HEK293 (cell line): Measurements from ENCODE around the gene SS18L1.

ENCODE experiments used
- ZNF146 ChIP-seq: fragments of 450-650 bp; formaldehyde crosslinking; IDR thresholded peaks from 2 replicates; pipeline ENCODE4 v1.5.1; 2016; ENCODE audit warnings: missing biosample characterization, missing genetic modification characterization
- ZNF202 ChIP-seq: fragments of 450-650 bp; formaldehyde crosslinking; IDR thresholded peaks from 2 replicates; pipeline ENCODE4 v1.5.1; 2016; ENCODE audit warnings: missing biosample characterization, missing genetic modification characterization, borderline replicate concordance
- ZNF23 ChIP-seq: fragments of 450-650 bp; formaldehyde crosslinking; IDR thresholded peaks from 2 replicates; pipeline ENCODE4 v1.5.1; 2016; ENCODE audit warnings: missing biosample characterization, missing genetic modification characterization, borderline replicate concordance
- ZNF274 ChIP-seq, 2 experiments: fragments of 200-500 bp in 1 of 2; fragments of 450-650 bp in 1 of 2; sonication (Bioruptor generic) in 1 of 2; formaldehyde crosslinking in 1 of 2; IDR thresholded peaks; 2 replicates each; pipeline versions ENCODE4 v1.5.1 to v1.6.1; 2014 to 2016; ENCODE audit warnings: borderline replicate concordance in 1 of 2, inconsistent platforms in 1 of 2, low read length in 1 of 2, missing biosample characterization in 1 of 2, missing genetic modification characterization in 1 of 2
- ZNF366 ChIP-seq: fragments of 450-650 bp; formaldehyde crosslinking; conservative IDR thresholded peaks from 2 replicates; pipeline ENCODE4 v1.5.1; 2016; ENCODE audit warnings: missing biosample characterization, missing genetic modification characterization
- ZNF560 ChIP-seq: fragments of 450-650 bp; formaldehyde crosslinking; IDR thresholded peaks from 2 replicates; pipeline ENCODE4 v1.5.1; 2017; ENCODE audit warnings: missing biosample characterization, missing genetic modification characterization, borderline replicate concordance
- ZNF777 ChIP-seq: fragments of 450-650 bp; formaldehyde crosslinking; IDR thresholded peaks from 2 replicates; pipeline ENCODE4 v1.5.1; 2017; ENCODE audit warnings: missing biosample characterization, missing genetic modification characterization, borderline replicate concordance
- TF ChIP-seq, protein P1 (sequence below): fragments of 450-650 bp; formaldehyde crosslinking; IDR thresholded peaks from 2 replicates; pipeline ENCODE4 v1.5.1; 2016; ENCODE audit warnings: missing biosample characterization, missing genetic modification characterization
- TF ChIP-seq, protein P2 (sequence below): fragments of 450-650 bp; formaldehyde crosslinking; IDR thresholded peaks from 2 replicates; pipeline ENCODE4 v1.5.1; 2016; ENCODE audit warnings: missing biosample characterization, missing genetic modification characterization

- TF ChIP-seq ZNF274 (IDR thresholded peaks at IDR 0.05; ENCODE audit: low read length) = no peak
- no peak for TF ChIP-seq ZNF274 (tag by site-specific recombination; IDR thresholded peaks at IDR 0.05; ENCODE audit: borderline replicate concordance)
- no peak for TF ChIP-seq ZNF366
- TF ChIP-seq, protein P1, sequence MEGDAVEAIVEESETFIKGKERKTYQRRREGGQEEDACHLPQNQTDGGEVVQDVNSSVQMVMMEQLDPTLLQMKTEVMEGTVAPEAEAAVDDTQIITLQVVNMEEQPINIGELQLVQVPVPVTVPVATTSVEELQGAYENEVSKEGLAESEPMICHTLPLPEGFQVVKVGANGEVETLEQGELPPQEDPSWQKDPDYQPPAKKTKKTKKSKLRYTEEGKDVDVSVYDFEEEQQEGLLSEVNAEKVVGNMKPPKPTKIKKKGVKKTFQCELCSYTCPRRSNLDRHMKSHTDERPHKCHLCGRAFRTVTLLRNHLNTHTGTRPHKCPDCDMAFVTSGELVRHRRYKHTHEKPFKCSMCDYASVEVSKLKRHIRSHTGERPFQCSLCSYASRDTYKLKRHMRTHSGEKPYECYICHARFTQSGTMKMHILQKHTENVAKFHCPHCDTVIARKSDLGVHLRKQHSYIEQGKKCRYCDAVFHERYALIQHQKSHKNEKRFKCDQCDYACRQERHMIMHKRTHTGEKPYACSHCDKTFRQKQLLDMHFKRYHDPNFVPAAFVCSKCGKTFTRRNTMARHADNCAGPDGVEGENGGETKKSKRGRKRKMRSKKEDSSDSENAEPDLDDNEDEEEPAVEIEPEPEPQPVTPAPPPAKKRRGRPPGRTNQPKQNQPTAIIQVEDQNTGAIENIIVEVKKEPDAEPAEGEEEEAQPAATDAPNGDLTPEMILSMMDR (tag by site-specific recombination) = no peak
- no peak for TF ChIP-seq ZNF146
- no peak for TF ChIP-seq ZNF23
- no peak for TF ChIP-seq ZNF202 (tag by site-specific recombination)
- TF ChIP-seq, protein P2, sequence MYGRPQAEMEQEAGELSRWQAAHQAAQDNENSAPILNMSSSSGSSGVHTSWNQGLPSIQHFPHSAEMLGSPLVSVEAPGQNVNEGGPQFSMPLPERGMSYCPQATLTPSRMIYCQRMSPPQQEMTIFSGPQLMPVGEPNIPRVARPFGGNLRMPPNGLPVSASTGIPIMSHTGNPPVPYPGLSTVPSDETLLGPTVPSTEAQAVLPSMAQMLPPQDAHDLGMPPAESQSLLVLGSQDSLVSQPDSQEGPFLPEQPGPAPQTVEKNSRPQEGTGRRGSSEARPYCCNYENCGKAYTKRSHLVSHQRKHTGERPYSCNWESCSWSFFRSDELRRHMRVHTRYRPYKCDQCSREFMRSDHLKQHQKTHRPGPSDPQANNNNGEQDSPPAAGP = no peak
- TF ChIP-seq ZNF560 (tag by site-specific recombination) = no peak
- TF ChIP-seq ZNF777 (tag by site-specific recombination) = no peak
These were observed 71.7 kb downstream of the SS18L1 start for GRCh38 chr20:62215020-62215990.
